ENCODE data around the gene MFF. TPM values are rescaled to one million over a fixed set of nuclear protein-coding genes. Genes with fewer than 3 reads are reported as not detected.
"Not testable (repeated sequence)": the region's sequence is repeated elsewhere in the genome, so short reads cannot be mapped to it uniquely, and the experiment has no call there.

MFF gene
- total RNA-seq, 2 experiments from 2014 or later: 78.3 to 104 TPM

GRCh38 chr2:227364585-227365263 is 39.7 kb downstream of the MFF start:
- H3K9me3 Mint-ChIP-seq (ENCODE audit: low read depth); H3K4me1 Mint-ChIP-seq; POLR2A ChIA-PET; H3K4me3 Mint-ChIP-seq; H3K27me3 Mint-ChIP-seq; ATAC-seq; H3K27ac Mint-ChIP-seq; H3K36me3 Mint-ChIP-seq (ENCODE audit: low read depth); DNase-seq: not testable (repeated sequence)
- CTCF ChIA-PET: interaction anchor here (0.7 to 0.8 kb wide), 3 partner anchors 8 to 408 kb away, joined by 3 read pairs; no protein-coding TSS in a partner anchor
- intact Hi-C loops (cut with DNase I, micrococcal nuclease): loop anchor here in 1 of 2 experiments (5.0 kb wide), 1 partner anchor 403 kb away; no protein-coding TSS in a partner anchor

GRCh38 chr2:227365833-227366232 is 40.8 kb downstream of the MFF start:
- DNase-seq (no peak), ATAC-seq (no peak)
- H3K27ac Mint-ChIP-seq: no peak overlapping the region
- POLR2A ChIA-PET: no interaction called here
- H3K36me3 Mint-ChIP-seq (ENCODE audit: low read depth): no peaks in the 10 kb centered on the region
- CTCF ChIA-PET: no interaction called here
- intact Hi-C loops (cut with DNase I, micrococcal nuclease): no loop called here
- H3K4me1 Mint-ChIP-seq: peaks cover 4% of the 10 kb centered on the region
- no peak overlapping the region for H3K4me3 Mint-ChIP-seq
- H3K9me3 Mint-ChIP-seq (ENCODE audit: low read depth): no peaks in the 10 kb centered on the region
- H3K27me3 Mint-ChIP-seq: no peaks in the 10 kb centered on the region

- DNase-seq (no peak), ATAC-seq (no peak)
- no peaks in the 10 kb centered on the region for H3K36me3 Mint-ChIP-seq (ENCODE audit: low read depth)
- H3K4me1 Mint-ChIP-seq: peaks cover 13% of the 10 kb centered on the region
- no peak overlapping the region for H3K4me3 Mint-ChIP-seq
- ChIA-PET POLR2A (no interaction called here), CTCF (no interaction called here)
- no peak overlapping the region for H3K27ac Mint-ChIP-seq
- intact Hi-C loops (cut with DNase I, micrococcal nuclease): no loop called here
- no peaks in the 10 kb centered on the region for H3K9me3 Mint-ChIP-seq (ENCODE audit: low read depth)
- no peaks in the 10 kb centered on the region for H3K27me3 Mint-ChIP-seq
Observed at GRCh38 chr2:227366769-227367426, 41.8 kb downstream of the MFF start.

GRCh38 chr2:227367427-227367795 is 42.4 kb downstream of the MFF start:
- Mint-ChIP-seq H3K4me3 (no peak overlapping the region), H3K27me3 (no peaks in the 10 kb centered on the region), H3K4me1 (peaks cover 14% of the 10 kb centered on the region), H3K27ac (no peak overlapping the region), H3K9me3 (ENCODE audit: low read depth) (no peaks in the 10 kb centered on the region), H3K36me3 (ENCODE audit: low read depth) (no peaks in the 10 kb centered on the region)
- ATAC-seq (no peak), DNase-seq (no peak)
- ChIA-PET POLR2A (no interaction called here), CTCF (no interaction called here)
- intact Hi-C loops (cut with DNase I, micrococcal nuclease): no loop called here

- Mint-ChIP-seq H3K9me3 (ENCODE audit: low read depth) (no peaks in the 10 kb centered on the region), H3K36me3 (ENCODE audit: low read depth) (no peaks in the 10 kb centered on the region), H3K27me3 (peaks cover 2% of the 10 kb centered on the region), H3K4me1 (peaks cover 19% of the 10 kb centered on the region), H3K27ac (no peak overlapping the region), H3K4me3 (no peak overlapping the region)
- DNase-seq (no peak), ATAC-seq (no peak)
- intact Hi-C loops (cut with DNase I, micrococcal nuclease): no loop called here
- ChIA-PET CTCF (no interaction called here), POLR2A (no interaction called here)
Observed at GRCh38 chr2:227368574-227368973, 43.5 kb downstream of the MFF start.

- ChIA-PET CTCF (interaction anchor here (0.6 kb wide), 1 partner anchor 110 kb away, joined by 3 read pairs; no protein-coding TSS in a partner anchor), POLR2A (no interaction called here)
- Mint-ChIP-seq H3K27ac (no peak overlapping the region), H3K4me3 (no peak overlapping the region), H3K27me3 (peaks cover 2% of the 10 kb centered on the region), H3K36me3 (ENCODE audit: low read depth) (no peaks in the 10 kb centered on the region), H3K4me1 (peaks cover 26% of the 10 kb centered on the region), H3K9me3 (ENCODE audit: low read depth) (no peaks in the 10 kb centered on the region)
- DNase-seq (no peak), ATAC-seq (no peak)
- intact Hi-C loops (cut with DNase I, micrococcal nuclease): no loop called here
Observed at GRCh38 chr2:227370092-227370491, 45.0 kb downstream of the MFF start.

- intact Hi-C loops (cut with DNase I, micrococcal nuclease): no loop called here
- Mint-ChIP-seq H3K36me3 (ENCODE audit: low read depth) (no peaks in the 10 kb centered on the region), H3K27ac (no peak overlapping the region), H3K27me3 (peaks cover 2% of the 10 kb centered on the region), H3K4me3 (no peak overlapping the region), H3K4me1 (peaks cover 26% of the 10 kb centered on the region), H3K9me3 (ENCODE audit: low read depth) (no peaks in the 10 kb centered on the region)
- CTCF ChIA-PET: interaction anchor here (0.6 kb wide), 1 partner anchor 110 kb away, joined by 3 read pairs; no protein-coding TSS in a partner anchor
- POLR2A ChIA-PET: no interaction called here
- DNase-seq (peak; percentile 45), ATAC-seq (peak; percentile 74)
Observed at GRCh38 chr2:227370791-227371312, 45.8 kb downstream of the MFF start.

- H3K9me3 Mint-ChIP-seq (ENCODE audit: low read depth): no peaks in the 10 kb centered on the region
- CTCF ChIA-PET: interaction anchor here (0.8 to 1.3 kb wide), 4 partner anchors 8 to 87 kb away, joined by 3 read pairs; no protein-coding TSS in a partner anchor
- peaks cover 26% of the 10 kb centered on the region for H3K4me1 Mint-ChIP-seq
- POLR2A ChIA-PET: no interaction called here
- intact Hi-C loops (cut with DNase I, micrococcal nuclease): no loop called here
- H3K27me3 Mint-ChIP-seq: peaks cover 2% of the 10 kb centered on the region
- H3K4me3 Mint-ChIP-seq: no peak overlapping the region
- no peak overlapping the region for H3K27ac Mint-ChIP-seq
- no peaks in the 10 kb centered on the region for H3K36me3 Mint-ChIP-seq (ENCODE audit: low read depth)
- no peak for DNase-seq
- no peak for ATAC-seq
Observed at GRCh38 chr2:227373389-227373788, 48.3 kb downstream of the MFF start.

- H3K4me1 Mint-ChIP-seq: peaks cover 26% of the 10 kb centered on the region
- CTCF ChIA-PET: interaction anchor here (0.6 to 1.4 kb wide), 6 partner anchors 8 to 284 kb away, joined by 3 read pairs; no protein-coding TSS in a partner anchor
- H3K9me3 Mint-ChIP-seq (ENCODE audit: low read depth): no peaks in the 10 kb centered on the region
- ATAC-seq (peak; percentile 89), DNase-seq (peak; percentile 76)
- H3K27me3 Mint-ChIP-seq: peaks cover 2% of the 10 kb centered on the region
- no peak overlapping the region for H3K4me3 Mint-ChIP-seq
- H3K36me3 Mint-ChIP-seq (ENCODE audit: low read depth): no peaks in the 10 kb centered on the region
- POLR2A ChIA-PET: interaction anchor here (0.6 to 1.2 kb wide), 5 partner anchors 11 to 235 kb away, joined by 3 to 7 read pairs (median 4); no protein-coding TSS in a partner anchor
- intact Hi-C loops (cut with DNase I, micrococcal nuclease): loop anchor here (1.0 kb wide), 4 partner anchors 37 to 444 kb away; partner anchors contain the start of gene MFF (in 1 of the 2)
- H3K27ac Mint-ChIP-seq: peak overlapping the region; percentile 59
Observed at GRCh38 chr2:227374158-227374557, 49.1 kb downstream of the MFF start.

GRCh38 chr2:227376656-227377396 is 51.8 kb downstream of the MFF start:
- no peaks in the 10 kb centered on the region for H3K36me3 Mint-ChIP-seq (ENCODE audit: low read depth)
- ChIA-PET CTCF (interaction anchor here (0.6 to 1.0 kb wide), 2 partner anchors 9 to 1325 kb away, joined by 3 to 4 read pairs; no protein-coding TSS in a partner anchor), POLR2A (no interaction called here)
- H3K27me3 Mint-ChIP-seq: peaks cover 2% of the 10 kb centered on the region
- intact Hi-C loops (cut with DNase I, micrococcal nuclease): no loop called here
- no peak overlapping the region for H3K4me3 Mint-ChIP-seq
- peaks cover 19% of the 10 kb centered on the region for H3K4me1 Mint-ChIP-seq
- ATAC-seq (no peak), DNase-seq (no peak)
- H3K9me3 Mint-ChIP-seq (ENCODE audit: low read depth): peaks cover 4% of the 10 kb centered on the region
- no peak overlapping the region for H3K27ac Mint-ChIP-seq
